EL (cell line): Measurements from ENCODE around the gene DNAJC5G.
"Not testable (repeated sequence)": the region's sequence is repeated elsewhere in the genome, so short reads cannot be mapped to it uniquely, and the experiment has no call there.

Source experiments
- DNase-seq: peaks from one replicate; pipeline ENCODE4 v3.0.0-alpha.2; 2016

The DNAJC5G gene

DNA sequence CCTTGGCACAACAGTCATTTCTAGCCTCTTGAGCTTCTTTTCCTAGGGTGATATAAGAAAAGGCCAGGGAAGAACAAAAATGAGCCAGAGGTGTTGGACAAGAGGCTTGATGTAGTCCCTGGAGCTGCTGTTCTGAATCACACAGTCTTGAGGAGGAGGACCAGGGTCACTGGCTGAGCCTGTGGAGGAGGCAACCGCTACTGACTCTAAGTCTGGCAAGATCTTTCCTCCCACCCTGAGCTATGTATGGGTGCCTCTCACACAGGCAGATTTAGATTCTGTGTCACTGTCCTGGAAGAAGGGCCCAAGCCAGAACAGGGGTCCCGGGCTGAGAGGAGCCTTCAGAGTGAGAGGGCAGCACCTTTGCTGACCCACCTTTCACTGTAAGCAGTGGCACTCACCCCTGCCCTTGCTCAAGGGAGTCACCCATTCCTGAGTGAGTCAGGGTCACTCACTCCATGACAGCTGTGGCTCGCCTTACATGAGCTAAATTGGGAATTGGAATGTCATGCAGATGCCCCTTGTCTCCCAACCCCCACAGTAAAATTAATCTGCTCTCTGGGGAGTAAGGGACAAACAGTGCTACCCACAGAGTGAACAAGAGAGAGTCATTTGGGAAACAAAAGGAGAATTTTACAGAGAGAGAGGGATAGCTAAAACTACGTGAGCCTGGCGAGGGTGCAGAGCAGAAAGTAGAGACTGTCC lies 6.8 kb downstream of the DNAJC5G start, which contains the start of gene TRIM54:
TSS of gene TRIM54 (plus strand) at position 575 of the 705 bp plus-strand sequence. CDS start 303 bp downstream, outside the sequence.
- DNase-seq, result no peak

DNA sequence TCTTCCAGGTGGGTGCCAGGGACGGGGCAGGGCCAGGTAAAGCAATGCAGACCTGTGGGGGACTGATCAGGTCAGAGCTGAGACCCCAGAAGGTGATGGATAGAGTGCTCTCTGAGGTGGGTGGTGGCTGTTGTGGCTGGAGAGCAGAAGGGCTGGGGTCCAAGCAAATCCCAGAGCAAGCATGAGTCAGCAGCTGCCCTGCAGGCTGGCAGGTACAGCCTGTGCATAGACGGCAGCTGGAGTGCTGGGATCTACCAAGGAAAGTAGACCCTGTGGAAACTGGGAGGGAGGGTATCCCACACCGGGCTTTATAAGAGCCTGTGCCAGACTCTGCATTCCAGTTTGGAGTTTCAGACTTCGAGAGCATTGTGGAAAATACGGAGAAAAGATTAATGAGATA lies 7.7 kb downstream of the DNAJC5G start:
- no peak for DNase-seq

DNA sequence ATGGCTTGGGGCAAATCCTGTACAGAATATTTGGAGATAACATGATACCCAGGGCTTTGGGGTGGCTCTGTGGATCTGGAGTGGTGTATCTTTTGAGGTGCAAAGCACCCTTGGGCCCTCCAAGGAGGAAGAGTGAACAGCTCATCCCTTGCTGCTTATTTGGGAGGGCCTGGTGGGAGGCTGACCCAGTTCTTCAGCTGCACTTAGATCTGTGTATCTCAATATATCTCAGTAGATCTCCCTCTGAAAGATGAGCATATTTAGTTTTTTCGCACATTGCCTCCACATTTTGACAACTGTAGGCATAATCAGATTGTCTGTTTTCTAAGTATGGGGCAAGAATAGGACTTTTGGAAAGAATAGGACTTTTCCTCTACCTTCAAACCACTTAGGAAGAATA lies 9.8 kb downstream of the DNAJC5G start:
- no peak for DNase-seq

DNA sequence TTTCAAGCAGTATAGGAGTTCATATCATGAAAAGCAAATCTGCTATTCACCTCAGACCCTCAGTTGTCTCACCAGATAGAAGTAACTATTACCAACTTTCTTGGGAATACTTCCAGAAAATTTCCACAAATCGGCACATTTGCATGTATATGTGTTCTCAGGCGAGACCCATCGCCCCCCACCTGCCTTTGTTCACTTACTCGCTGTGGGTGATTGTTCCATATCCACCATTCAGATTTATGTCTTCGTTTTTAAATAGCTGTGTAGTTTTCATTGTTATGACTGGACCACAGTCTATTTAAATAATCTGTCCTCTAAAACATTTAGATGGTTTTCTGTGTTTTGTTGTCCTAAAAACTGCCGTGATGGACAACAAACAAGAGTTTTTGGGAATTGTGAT lies 10.2 kb downstream of the DNAJC5G start:
- no peak for DNase-seq

DNA sequence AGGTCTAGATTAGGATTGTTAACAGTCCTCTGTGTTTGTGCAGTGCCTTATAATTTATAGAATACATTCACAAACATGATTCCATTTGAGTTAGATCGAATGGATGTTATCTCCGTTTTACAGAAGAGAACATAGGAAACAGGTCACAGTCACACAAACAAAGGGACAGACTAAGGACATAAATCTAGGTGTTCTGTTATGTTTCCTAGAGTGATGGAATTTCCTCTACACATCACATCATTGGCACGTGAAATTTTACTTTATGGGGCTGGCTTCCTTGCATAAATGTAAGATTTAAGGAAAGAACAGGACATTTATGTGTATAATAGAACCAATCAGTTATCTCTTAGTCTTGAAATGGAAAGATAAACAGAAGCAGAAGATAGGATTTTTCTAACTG lies 13.4 kb downstream of the DNAJC5G start:
- DNase-seq, result no peak

DNA sequence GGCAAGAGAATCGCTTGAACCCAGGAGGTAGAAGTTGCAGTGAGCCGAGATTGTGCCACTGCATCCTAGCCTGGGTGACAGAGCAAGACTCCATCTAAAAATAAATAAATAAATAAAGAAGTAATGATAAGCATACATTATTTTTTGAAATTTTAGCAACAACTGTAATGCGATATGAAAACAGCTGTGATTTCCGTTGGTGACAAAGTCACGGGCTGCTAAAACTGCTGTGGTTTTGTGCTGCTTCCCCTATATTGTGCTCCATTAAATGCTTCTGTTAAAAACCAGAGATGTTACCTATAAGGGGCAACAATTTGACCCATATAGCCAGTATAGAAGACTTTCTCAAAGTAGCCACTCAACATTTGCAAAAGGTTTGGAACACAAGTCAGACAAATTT lies 15.3 kb downstream of the DNAJC5G start:
- DNase-seq, result no peak

DNA sequence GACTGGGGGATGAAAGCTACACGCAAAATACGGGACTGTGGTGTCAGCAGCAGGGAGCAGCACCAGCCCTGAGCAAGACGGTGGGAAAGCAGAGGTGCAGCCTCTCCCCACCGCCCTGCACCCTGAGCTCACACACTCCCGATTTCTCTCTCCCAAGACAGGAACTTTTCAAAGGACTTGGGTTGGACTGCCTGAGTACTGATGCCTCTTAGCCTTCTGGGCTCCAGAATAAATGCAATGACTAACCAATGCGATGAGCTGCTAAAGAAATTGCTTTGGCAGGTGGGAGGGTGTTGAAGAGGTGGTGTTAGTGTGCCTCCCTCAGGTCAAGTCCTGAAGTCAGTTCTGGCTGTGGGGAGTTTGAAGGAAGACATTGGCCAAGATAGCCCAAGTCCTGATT lies 16.6 kb downstream of the DNAJC5G start:
- DNase-seq, result no peak

DNA sequence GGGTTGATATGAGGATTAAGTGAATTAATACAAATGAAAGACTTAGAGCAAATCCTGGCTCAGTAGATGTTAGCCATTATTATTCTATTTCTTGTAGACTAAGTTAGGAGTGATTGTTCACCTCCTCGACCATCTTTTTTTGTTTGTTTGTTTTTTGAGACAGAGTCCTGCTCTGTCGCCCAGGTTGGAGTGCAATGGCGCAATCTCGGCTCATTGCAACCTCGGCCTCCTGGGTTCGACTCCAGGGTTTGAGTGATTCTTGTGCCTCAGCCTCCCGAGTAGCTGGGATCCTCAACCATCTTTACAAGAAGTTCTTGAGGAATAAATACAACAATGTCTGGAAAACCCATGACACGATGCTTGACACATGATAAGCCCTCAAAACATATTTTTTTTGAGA lies 19.7 kb downstream of the DNAJC5G start:
- no peak for DNase-seq

DNA sequence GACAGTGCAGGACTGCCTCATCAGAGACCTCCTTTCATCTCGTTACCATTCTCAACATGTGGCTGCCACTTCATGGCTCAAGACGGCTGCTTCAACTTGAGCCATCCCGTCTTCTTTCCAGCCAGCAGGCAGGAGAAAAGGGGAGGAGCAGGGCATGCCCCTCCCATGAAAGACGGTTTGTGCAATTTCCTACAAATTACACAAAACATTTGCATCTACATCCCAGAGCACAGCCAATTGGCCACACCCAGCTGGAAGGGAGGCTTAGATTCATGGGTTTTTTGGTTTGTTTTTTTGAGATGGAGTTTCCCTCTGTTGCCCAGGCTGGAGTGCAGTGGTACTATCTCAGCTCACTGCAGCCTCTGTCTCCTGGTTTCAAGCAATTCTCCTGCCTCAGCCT lies 21.2 kb downstream of the DNAJC5G start:
- DNase-seq, result no peak

DNA sequence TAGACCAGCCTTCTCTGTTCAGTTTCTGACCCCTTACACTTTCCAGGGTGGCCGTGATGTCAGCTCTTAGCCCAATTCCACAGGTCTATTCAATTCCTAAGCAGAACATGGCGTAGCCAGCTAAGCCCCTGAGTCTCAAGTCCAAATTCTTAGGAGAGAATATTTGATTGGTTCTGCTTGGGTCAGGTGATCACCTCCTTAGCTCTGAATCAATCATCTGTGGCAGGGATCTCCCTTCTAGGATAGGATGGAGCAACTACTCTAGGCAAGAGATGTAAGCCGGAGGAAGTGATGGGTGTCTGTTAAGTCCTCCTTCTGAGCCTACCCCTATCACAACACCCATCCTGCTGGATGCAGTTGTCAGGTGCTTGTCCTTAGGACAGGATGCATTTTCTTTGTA lies 22.0 kb downstream of the DNAJC5G start:
- no peak for DNase-seq

DNA sequence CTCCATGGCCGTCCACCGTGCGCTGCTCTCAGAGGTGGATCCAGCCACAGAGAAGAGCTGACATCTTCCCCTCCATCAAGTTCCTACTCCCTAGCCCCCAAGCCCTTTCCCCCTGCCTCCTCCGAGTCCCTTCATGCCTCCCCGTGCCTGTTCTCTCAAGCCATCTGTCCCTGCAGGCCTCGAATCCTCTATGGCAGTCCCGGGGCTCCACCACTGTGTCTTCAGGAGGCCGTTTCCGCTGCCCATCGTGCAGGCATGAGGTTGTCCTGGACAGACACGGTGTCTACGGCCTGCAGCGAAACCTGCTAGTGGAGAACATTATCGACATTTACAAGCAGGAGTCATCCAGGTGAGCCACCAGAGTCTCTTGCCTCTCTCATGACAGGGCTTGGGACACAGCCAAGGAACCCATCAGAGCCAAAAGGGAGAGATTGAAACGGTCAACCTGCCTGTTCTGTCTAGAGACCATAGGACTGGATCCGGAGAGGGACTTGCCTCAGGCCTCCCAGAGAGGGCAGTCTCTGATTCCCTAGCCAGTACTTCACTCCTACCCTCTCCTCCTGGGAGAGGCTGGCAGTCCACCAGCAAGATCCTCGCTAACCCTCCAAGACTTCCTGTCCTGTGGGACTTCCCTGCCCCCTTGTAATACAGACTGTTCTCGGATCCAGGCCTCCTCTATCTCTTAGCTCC lies 23.3 kb downstream of the DNAJC5G start:
- DNase-seq, result no peak

DNA sequence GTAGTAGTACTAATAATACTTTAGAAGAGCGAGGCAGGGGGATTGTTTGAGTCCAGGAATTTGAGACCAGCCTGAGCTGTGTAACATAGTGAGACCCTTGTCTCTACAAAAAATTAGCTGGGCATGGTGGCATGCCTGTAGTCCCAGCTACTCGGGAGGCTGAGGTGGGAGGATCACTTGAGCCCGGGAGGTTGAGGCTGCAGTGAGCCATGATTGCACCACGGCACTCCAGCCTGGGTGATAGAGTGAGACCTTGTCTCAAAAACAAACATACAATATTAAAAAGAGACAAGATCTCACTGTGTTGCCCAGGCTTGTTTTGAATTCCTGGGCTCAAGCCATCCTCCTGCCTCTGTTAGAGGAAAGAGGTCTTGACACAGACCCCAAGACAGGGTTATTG lies 25.4 kb downstream of the DNAJC5G start:
- not testable (repeated sequence) for DNase-seq

DNA sequence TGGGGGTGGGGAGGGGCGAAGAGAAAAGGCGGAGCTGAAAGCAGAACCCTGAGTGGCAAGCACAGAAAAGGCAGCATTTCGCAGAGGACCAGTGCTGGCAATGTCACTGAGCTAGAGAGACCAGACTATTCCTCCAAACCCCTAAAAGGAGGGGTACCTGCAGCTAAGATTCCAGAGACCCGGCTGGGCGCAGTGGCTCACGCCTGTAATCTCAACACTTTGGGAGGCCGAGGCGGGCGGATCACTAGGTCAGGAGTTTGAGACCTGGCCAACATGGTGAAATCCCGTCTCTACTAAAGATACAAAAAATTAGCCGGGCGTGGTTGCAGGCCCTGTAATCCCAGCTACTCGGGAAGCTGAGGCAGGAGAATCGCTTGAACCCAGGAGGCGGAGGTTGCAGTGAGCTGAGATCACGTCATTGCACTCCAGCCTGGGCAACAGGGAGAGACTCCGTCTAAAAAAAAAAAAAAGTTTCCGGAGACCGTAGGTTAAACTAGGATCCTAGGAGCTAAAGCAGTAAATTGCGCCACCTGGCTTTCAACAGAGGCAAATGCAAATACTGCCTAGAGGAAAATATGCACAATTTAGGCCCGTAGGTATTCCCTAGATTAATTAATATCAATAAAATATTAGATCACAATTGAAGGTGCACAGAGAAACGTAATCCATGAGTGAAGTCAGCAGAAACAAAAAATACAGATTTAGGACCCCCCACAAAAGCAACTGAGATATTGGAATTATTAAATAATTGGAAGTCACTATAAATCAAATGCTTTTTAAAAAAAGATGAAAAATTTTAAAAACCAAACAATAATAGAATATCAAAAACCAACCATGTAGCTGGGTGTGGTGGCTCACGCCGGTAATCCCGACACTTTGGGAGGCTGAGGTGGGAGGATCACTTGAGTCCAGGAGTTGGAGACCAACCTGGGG lies 28.1 kb downstream of the DNAJC5G start:
- peak; percentile 76 for DNase-seq

DNA sequence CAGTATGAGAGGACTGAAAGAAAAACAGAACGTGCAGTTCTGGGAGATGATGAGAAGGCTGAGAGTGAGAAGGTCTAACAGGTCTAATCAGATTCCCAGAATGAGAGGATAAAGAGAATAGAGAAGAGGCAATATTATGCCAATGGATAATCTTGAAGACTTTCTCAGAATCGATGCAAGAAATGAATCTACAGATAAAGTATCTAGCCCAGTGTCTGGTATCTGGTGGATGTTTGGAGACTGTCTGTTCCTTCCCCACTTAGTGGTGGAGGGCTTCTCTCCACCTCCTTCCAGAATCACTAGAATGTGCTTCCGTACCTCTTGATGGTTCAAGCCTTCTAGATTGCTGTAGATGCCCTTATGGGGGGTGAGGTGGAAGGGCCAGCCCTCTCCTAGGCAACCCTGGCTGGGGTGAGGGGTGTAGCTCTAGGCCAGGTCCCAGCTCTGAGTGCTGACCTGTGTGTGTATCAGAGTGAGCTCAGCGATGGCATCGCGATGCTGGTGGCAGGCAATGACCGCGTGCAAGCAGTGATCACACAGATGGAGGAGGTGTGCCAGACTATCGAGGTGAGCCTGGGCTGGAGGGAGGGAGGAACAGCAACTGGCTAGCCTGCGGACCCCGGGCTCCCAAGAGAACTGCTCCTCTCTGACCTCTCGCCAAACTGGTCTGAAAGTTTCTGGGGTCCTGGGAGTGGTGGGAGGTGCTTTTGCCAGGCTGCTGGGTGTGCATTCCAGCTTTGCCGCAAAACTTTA lies 29.4 kb downstream of the DNAJC5G start:
- DNase-seq, result no peak

DNA sequence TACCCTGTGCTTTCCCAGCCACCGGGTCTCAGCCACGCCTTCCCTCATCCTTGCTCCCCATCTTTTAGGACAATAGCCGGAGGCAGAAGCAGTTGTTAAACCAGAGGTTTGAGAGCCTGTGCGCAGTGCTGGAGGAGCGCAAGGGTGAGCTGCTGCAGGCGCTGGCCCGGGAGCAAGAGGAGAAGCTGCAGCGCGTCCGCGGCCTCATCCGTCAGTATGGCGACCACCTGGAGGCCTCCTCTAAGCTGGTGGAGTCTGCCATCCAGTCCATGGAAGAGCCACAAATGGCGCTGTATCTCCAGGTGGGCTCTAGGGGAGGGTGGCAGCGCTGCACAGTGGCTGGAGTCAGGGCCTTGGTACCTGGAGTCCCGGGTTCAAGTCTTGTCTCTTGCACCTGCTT lies 30.3 kb downstream of the DNAJC5G start:
- DNase-seq, result no peak

DNA sequence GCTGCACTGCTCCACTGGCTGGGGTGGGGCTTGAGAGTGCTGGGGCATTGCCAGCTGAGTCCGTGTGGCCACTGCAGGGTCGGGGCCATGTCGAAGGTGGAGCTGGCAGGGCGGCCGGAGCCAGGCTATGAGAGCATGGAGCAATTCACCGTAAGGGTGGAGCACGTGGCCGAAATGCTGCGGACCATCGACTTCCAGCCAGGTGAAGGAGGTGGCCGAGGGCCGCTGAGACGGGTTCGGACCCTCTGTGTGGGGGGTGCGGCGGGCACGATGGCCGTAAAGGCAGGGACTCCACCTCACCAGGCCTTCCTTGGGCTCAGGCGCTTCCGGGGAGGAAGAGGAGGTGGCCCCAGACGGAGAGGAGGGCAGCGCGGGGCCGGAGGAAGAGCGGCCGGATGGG lies 30.9 kb downstream of the DNAJC5G start:
- no peak for DNase-seq

DNA sequence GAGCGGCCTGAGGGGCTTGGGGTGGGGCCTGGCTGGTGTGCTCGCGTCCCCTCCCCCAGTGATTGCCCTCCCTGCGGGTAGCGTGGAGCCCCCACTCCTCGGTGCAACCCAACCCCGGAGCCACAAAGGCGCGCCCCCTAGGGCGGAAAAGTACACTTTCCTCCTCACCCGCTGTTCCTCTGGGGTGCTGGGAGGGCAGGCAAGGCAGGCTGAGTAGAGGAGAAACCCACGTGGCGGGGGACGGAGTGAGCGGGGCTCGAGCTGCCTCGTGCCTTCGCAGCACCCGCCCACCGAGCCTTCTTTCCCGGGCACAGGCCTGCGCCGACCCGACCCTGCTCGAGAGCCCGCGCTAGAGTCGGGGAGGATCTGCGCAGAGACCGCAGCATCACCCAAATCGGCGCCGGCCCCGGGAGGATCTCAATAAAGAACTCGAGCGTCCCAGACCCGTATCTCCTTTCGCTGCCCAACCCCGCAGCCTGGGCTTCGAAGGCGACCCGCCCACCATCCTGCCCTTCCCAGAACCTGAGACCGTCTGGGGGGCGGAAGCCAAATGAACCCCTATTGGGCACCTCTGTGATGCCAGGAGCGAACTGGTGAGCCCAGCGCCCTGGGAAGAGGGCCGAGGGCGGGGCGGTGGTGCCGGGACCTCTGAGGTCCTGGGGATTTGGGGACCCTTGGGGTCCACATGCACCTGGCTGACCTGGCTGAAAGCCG lies 31.5 kb downstream of the DNAJC5G start:
- DNase-seq, result no peak

DNA sequence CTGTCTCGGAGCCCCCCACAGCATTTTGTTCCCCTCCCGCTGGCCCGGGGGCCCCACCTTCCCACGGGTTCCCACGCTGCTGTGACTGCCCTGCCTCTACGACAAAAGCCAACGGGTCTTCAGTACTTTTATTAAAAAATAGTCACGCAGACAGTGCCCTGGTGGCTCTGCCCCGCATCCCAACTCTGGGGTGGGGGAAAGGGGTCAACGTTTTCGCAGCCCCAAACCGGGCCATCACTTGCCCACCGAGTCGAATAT lies 32.0 kb downstream of the DNAJC5G start:
- no peak for DNase-seq

DNA sequence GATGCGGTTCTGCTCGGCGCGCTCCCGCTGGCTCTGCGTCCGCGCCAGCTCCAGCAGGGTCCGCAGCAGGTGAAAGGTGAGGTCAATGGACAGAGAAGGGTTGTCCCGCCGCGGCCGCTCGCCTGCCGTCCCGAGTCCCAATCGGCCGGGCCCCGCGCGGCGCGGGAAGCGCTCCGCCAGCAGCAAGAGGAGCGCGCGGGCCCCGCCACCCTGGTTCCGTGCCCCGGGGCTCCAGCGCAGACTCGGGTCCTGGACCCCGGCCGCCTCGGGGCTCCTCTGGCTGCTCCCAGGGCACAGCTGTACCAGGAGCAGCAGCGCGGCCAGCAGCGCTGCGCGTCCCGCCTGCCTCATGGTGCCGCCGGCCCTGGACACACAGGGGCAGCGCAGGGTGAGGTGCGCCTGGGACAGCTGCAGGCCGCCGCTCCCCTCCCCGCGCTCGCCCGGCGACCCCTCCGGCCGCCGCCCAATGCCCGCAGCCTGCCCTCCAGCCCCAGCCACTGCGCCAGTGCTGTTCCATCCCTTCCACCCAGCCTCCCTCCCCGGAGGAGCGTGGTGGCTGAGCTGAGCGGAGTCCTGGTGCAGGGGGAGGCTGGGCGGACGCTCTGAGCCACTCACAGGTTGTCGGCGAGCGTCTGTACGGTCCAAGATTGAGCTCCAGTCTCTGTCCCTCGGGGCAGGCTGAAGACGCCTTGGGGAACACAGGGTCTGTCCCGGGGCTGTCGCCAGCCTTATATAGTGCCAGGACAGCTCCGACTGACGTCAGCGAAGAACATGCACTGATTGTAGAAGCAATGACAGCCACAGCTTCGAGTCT lies 32.5 kb downstream of the DNAJC5G start:
- no peak for DNase-seq

DNA sequence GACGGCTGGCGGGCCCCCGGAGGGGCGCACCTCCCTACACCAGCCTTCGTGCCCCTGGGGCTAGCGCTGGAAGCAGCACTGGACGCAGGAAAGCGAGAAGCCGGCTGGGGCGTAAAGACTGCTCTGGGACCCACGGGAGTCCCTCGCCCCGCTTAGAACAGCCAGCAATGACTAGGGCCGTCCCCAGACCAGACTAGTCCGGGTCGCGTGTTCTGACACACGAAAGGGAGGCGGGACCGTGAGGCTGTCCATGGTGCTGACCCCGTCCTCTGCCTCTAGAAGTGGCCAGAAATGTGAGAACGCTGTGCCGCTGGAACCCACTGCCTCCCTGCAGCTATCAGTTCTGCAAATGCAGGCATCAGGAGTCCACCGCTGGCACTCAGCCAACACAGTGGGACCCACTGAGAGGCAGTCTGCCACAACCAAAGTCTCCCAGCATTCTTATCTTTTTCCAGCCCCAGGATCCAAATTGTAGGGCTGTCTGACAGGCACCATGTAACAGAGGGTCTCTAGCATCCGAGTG lies 33.2 kb downstream of the DNAJC5G start, which contains the start of gene UCN:
TSS of gene UCN (minus strand) at position 87 of the 523 bp plus-strand sequence. CDS start 550 bp downstream, outside the sequence.
- DNase-seq, result no peak

DNA sequence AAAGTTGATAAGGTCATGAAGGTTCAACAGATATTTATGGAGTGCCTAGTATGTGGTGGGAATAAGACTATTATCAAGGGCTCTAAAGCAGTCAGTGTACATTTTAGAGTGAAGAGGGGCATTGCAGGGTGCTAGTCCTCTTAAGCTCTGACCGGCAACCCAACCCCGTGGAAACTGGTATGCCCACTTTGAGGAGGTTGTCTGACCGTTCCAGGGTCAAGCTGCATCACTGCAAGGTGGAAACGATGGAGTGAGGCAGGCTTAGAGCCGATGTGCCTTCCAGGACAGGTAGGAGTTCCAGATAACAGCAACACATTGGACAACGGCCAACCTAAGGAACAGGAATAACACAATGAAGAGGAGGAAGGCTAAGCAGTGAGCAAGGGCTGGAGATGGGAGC lies 34.4 kb downstream of the DNAJC5G start:
- DNase-seq, result no peak
